WERI-Rb-1 (cell line): Measurements from ENCODE around the gene TARS2.

Source experiments
- DNase-seq: peaks from one replicate; pipeline ENCODE4 v3.0.0-alpha.2; 2020
- H3K27ac ChIP-seq: fragments of 250-450 bp; sonication (Bioruptor Pico); 2 replicates; pipeline ENCODE4 v1.5.1; 2020; ENCODE audit warnings: mild to moderate bottlenecking, moderate library complexity
- H3K27me3 ChIP-seq: fragments of 250-450 bp; sonication (Bioruptor Pico); 2 replicates; pipeline ENCODE4 v1.5.1; 2021; ENCODE audit warnings: mild to moderate bottlenecking, low read depth, moderate library complexity; ENCODE audit not compliant: insufficient read depth, severe bottlenecking
- H3K36me3 ChIP-seq: fragments of 250-450 bp; sonication (Bioruptor Pico); 2 replicates; pipeline ENCODE4 v1.5.1; 2020; ENCODE audit warnings: mild to moderate bottlenecking, moderate library complexity
- H3K4me3 ChIP-seq: 2 replicates; pipeline ENCODE4 v1.5.1; 2011; ENCODE audit warnings: low read depth, mild to moderate bottlenecking, control low read depth, low read length
- H3K9me3 ChIP-seq: fragments of 250-450 bp; sonication (Bioruptor Pico); 2 replicates; pipeline ENCODE4 v1.5.1; 2021; ENCODE audit warnings: mild to moderate bottlenecking, moderate library complexity; ENCODE audit not compliant: severe bottlenecking
- TF ChIP-seq, protein P1 (sequence below): IDR thresholded peaks from 2 replicates; pipeline ENCODE4 v1.5.1; 2011; ENCODE audit warnings: low read depth, mild to moderate bottlenecking, control low read depth, inconsistent platforms, low read length

TARS2 gene

DNA sequence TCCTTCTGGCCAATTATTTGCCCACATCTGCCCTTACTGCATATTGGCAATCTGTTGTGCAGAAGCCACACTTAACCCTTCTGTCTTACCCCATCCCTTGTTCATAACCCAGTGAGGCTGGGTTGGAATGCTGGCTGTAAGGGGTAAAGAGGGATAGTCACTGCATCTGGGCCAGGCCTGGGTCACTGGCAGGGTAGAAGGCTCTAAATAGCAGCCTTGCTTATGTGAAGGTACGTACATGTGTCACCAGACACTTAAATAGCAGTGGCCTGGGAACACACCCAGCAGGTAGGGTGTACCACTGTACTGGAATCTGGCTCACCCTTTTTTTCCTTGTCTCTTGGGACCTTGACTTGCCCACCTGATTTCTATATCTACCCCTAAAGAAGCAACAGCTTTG is 9.9 kb upstream of the TARS2 start:
- no peak for DNase-seq
- TF ChIP-seq, protein P1, sequence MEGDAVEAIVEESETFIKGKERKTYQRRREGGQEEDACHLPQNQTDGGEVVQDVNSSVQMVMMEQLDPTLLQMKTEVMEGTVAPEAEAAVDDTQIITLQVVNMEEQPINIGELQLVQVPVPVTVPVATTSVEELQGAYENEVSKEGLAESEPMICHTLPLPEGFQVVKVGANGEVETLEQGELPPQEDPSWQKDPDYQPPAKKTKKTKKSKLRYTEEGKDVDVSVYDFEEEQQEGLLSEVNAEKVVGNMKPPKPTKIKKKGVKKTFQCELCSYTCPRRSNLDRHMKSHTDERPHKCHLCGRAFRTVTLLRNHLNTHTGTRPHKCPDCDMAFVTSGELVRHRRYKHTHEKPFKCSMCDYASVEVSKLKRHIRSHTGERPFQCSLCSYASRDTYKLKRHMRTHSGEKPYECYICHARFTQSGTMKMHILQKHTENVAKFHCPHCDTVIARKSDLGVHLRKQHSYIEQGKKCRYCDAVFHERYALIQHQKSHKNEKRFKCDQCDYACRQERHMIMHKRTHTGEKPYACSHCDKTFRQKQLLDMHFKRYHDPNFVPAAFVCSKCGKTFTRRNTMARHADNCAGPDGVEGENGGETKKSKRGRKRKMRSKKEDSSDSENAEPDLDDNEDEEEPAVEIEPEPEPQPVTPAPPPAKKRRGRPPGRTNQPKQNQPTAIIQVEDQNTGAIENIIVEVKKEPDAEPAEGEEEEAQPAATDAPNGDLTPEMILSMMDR = no peak
- H3K27me3 ChIP-seq = no peaks in the 10 kb centered on the region

DNA sequence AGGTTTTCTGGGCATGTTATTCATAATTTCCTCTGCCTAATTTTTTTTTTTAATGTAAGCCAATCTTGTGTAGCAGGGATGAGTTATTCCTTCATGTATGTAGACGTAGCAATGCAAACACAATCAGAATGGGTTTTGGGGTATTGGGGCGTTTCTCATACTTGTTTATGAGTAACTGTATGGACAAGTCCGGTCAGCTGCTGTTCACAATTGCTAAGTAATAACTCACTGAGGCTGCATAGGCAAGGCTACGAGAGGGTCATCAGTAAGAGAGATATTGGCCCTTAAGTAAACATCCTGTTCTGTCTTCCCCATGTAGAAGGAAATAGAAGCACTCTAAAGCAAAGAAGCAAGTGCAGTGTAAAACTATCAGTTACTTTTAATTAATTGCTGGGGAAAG is 9.5 kb upstream of the TARS2 start:
- Histone ChIP-seq H3K27me3 (no peaks in the 10 kb centered on the region), H3K4me3 (no peak overlapping the region), H3K36me3 (peaks cover 10% of the 10 kb centered on the region), H3K27ac (no peak overlapping the region), H3K9me3 (no peaks in the 10 kb centered on the region)
- TF ChIP-seq, protein P1 = no peak
- no peak for DNase-seq

More for the DNA sequence above, 9.9 kb upstream of the TARS2 start:
- H3K9me3 ChIP-seq = no peaks in the 10 kb centered on the region
- H3K27ac ChIP-seq = no peak overlapping the region
- H3K4me3 ChIP-seq = no peak overlapping the region
- H3K36me3 ChIP-seq = peaks cover 14% of the 10 kb centered on the region

DNA sequence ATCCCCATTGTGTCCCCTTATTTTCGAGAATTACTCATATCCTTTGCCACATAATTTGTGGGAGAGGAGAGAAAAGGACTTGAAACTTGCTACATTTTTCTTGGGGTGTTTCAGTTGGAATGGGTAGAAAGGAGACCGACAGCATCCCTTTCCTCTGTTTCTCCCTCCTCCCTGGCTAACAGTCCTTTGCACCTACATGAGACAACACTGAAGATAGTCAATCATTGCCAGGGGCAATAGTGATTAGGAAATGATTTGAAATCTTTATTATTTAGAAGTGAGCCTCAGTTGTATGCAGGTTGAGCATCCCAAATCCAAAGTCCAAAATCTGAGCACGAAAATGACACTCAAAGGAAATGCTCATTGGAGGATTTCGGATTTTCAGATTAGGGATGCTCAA is 7.8 kb upstream of the TARS2 start:
- no peak for DNase-seq
- Histone ChIP-seq H3K27me3 (no peaks in the 10 kb centered on the region), H3K4me3 (no peak overlapping the region), H3K9me3 (no peaks in the 10 kb centered on the region), H3K27ac (no peak overlapping the region), H3K36me3 (no peaks in the 10 kb centered on the region)
- TF ChIP-seq, protein P1 = no peak

DNA sequence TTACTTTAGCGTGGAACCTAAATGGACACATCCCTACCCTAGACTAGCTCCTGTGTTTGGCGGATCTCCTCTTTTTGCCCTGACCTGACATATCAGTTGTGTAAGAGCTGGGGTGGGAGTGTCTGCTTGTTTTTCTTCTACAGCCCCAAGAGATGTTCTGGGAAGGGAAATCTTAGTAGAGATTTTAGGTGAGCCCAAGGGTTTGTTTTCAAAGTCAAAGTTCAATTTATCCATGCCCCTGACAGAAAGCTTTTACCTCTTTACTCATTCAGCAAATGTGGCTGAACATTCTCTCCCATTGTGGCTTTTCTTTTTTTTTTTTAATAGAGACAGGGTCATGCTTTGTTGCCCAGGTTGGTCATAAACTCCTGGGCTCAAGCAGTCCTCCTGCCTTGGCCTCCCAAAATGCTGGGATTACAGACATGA is 7.3 kb upstream of the TARS2 start:
- H3K4me3 ChIP-seq = no peak overlapping the region
- no peak overlapping the region for H3K27ac ChIP-seq
- H3K9me3 ChIP-seq = no peaks in the 10 kb centered on the region
- TF ChIP-seq, protein P1 = no peak
- DNase-seq = no peak
- H3K27me3 ChIP-seq = no peaks in the 10 kb centered on the region
- H3K36me3 ChIP-seq = no peaks in the 10 kb centered on the region

DNA sequence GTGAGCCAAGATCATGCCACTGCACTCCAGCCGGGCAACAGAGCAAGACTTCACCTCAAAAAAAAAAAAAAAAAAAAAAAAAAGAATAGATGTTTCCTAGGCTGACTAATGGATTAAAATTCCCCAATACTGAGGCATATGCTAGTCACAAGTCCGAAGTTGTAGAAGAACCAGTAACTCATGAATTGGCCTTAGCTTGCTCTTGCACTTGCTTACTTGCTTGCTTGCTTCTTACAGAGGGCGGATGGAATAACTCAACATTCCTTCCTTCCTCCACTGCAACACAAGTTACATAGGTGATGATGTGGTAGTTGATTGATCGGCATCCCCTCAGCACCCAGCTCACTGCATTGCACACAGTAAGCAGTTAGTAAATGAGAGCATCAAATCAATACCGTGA is 2.8 kb upstream of the TARS2 start:
- Histone ChIP-seq H3K4me3 (no peak overlapping the region), H3K27me3 (no peaks in the 10 kb centered on the region), H3K27ac (no peak overlapping the region), H3K36me3 (peaks cover 15% of the 10 kb centered on the region), H3K9me3 (no peaks in the 10 kb centered on the region)
- TF ChIP-seq, protein P1 = no peak
- no peak for DNase-seq

DNA sequence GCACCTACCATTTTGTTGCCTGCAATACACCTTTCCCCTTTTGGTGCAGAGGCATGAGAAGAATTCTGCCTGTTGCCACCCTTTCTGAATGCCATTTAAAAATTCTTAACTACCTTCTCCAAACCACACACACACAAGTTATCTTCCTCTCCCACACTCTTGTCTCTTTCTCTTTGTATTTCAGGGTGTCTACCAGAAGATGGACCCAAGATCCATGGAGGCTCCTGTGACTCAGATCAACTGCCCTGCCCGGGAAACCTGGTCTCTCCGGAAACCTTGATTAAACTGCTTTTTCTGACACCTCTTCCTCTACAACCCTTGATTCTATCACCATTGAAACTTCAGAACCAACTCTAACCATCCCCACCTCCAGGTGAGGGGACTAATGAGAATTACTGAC is 2.4 kb upstream of the TARS2 start:
- TF ChIP-seq, protein P1 = peak; percentile 60
- Histone ChIP-seq H3K27me3 (no peaks in the 10 kb centered on the region), H3K9me3 (no peaks in the 10 kb centered on the region), H3K27ac (no peak overlapping the region), H3K4me3 (no peak overlapping the region), H3K36me3 (peaks cover 19% of the 10 kb centered on the region)
- peak; percentile 43 for DNase-seq
